Mammary epithelial cell (primary cell): ENCODE results near the gene TENM3.

Experiments
- CTCF ChIP-seq, 2 donors: IDR thresholded peaks in 1 of 2; conservative IDR thresholded peaks in 1 of 2; 2 replicates each; pipeline ENCODE4 v1.5.1; 2011 to 2012; ENCODE audit warnings: inconsistent platforms in 2 of 2, low read length in 2 of 2, mild to moderate bottlenecking in 2 of 2, control low read depth in 1 of 2, low read depth in 1 of 2; ENCODE audit not compliant: insufficient read depth in 1 of 2; ENCODE audit errors: extremely low read depth in 1 of 2
- EZH2 ChIP-seq: IDR thresholded peaks from 2 replicates; pipeline ENCODE4 v1.6.1; 2012; ENCODE audit warnings: low read length, inconsistent platforms, borderline replicate concordance

- no peak for TF ChIP-seq EZH2
- no peak for TF ChIP-seq CTCF (conservative IDR thresholded peaks at IDR 0.05 in 1 of 2, IDR thresholded peaks at IDR 0.05 in 1 of 2; ENCODE audit: extremely low read depth in 1 of 2, insufficient read depth in 1 of 2, low read depth in 1 of 2, low read length in 2 of 2)
These were observed 460.9 kb downstream of the TENM3 start for GRCh38 chr4:182704077-182704476.
